HepG2 (cell line): ENCODE measurements around the gene C11orf68. TPM values are rescaled to one million over a fixed set of nuclear protein-coding genes. Genes with fewer than 3 reads are reported as not detected.

Experiments
- ADNP ChIP-seq: sonication (generic); formaldehyde crosslinking; IDR thresholded peaks from 2 replicates; pipeline ENCODE4 v1.4.0; 2020; ENCODE audit warnings: missing genetic modification reagents
- AKAP8 ChIP-seq: sonication (generic); formaldehyde crosslinking; IDR thresholded peaks from 2 replicates; pipeline ENCODE4 v1.5.1; 2020; ENCODE audit warnings: mild to moderate bottlenecking, missing genetic modification reagents
- ARID2 ChIP-seq: sonication (generic); formaldehyde crosslinking; IDR thresholded peaks from 2 replicates; pipeline ENCODE4 v1.8.1; 2022; ENCODE audit warnings: mild to moderate bottlenecking, missing genetic modification reagents, borderline replicate concordance
- DNMT3B ChIP-seq: conservative IDR thresholded peaks from 2 replicates; pipeline ENCODE4 v1.6.1; 2016; ENCODE audit warnings: missing biosample characterization, control low read depth
- EZH2 ChIP-seq: conservative IDR thresholded peaks from 2 replicates; pipeline ENCODE4 v1.6.1; 2012; ENCODE audit warnings: mild to moderate bottlenecking, low read depth, low read length, moderate library complexity
- FIP1L1 ChIP-seq: fragments of 200-400 bp; formaldehyde crosslinking; IDR thresholded peaks from 2 replicates; pipeline ENCODE4 v1.6.1; 2018; ENCODE audit warnings: low read depth, mild to moderate bottlenecking, low read length, moderate library complexity, borderline replicate concordance; ENCODE audit not compliant: insufficient read depth
- GATAD1 ChIP-seq: IDR thresholded peaks from 2 replicates; pipeline ENCODE4 v1.6.1; 2016; ENCODE audit warnings: missing genetic modification reagents, missing compliant biosample characterization
- GLI4 ChIP-seq: sonication (generic); formaldehyde crosslinking; IDR thresholded peaks from 2 replicates; pipeline ENCODE4 v1.5.1; 2020; ENCODE audit warnings: missing genetic modification reagents, mild to moderate bottlenecking, moderate library complexity, borderline replicate concordance
- JUN ChIP-seq: sonication (generic); formaldehyde crosslinking; IDR thresholded peaks from 2 replicates; pipeline ENCODE4 v1.4.0; 2020; ENCODE audit warnings: mild to moderate bottlenecking, missing genetic modification reagents
- MED13 ChIP-seq: sonication (generic); formaldehyde crosslinking; IDR thresholded peaks from 2 replicates; pipeline ENCODE4 v1.5.0; 2020; ENCODE audit warnings: missing genetic modification reagents
- RBM22 ChIP-seq: fragments of 200-400 bp; formaldehyde crosslinking; optimal IDR thresholded peaks from 2 replicates; pipeline ENCODE3; 2017; ENCODE audit warnings: mild to moderate bottlenecking, low read length, moderate library complexity
- SRF ChIP-seq: IDR thresholded peaks from 2 replicates; pipeline ENCODE4 v1.6.1; 2011; ENCODE audit warnings: mild to moderate bottlenecking, low read depth, low read length, moderate library complexity
- YEATS4 ChIP-seq: sonication (generic); formaldehyde crosslinking; IDR thresholded peaks from 2 replicates; pipeline ENCODE4 v1.4.0; 2020; ENCODE audit warnings: missing genetic modification reagents, borderline replicate concordance
- ZNF318 ChIP-seq: sonication (generic); formaldehyde crosslinking; IDR thresholded peaks from 2 replicates; pipeline ENCODE4 v1.4.0; 2020; ENCODE audit warnings: mild to moderate bottlenecking, missing genetic modification reagents
- ZNF331 ChIP-seq: sonication (generic); formaldehyde crosslinking; IDR thresholded peaks from 2 replicates; pipeline ENCODE4 v1.4.0; 2020; ENCODE audit warnings: missing genetic modification reagents
- ZNF430 ChIP-seq: sonication (generic); formaldehyde crosslinking; IDR thresholded peaks from 2 replicates; pipeline ENCODE4 v1.9.0; 2021; ENCODE audit warnings: mild to moderate bottlenecking, missing genetic modification reagents
- ZNF547 ChIP-seq: sonication (generic); formaldehyde crosslinking; IDR thresholded peaks from 2 replicates; pipeline ENCODE4 v1.5.1; 2020; ENCODE audit warnings: mild to moderate bottlenecking, missing genetic modification reagents
- ZNF710 ChIP-seq: sonication (generic); formaldehyde crosslinking; IDR thresholded peaks from 2 replicates; pipeline ENCODE4 v1.5.0; 2020; ENCODE audit warnings: mild to moderate bottlenecking, missing genetic modification reagents, borderline replicate concordance
- ZNF713 ChIP-seq: sonication (generic); formaldehyde crosslinking; IDR thresholded peaks from 2 replicates; pipeline ENCODE4 v1.4.0; 2020; ENCODE audit warnings: mild to moderate bottlenecking, missing genetic modification reagents
- ZSCAN9 ChIP-seq: IDR thresholded peaks from 2 replicates; pipeline ENCODE4 v1.6.1; 2016; ENCODE audit warnings: borderline replicate concordance
- polyA plus RNA-seq, 8 experiments: library from polyadenylated mRNA; depleted of rRNA in 3 of 8; stranded (reverse) in 7 of 8; unstranded in 1 of 8; fragments of >200 nt; fragmentation: Illumina TruSeq in 4 of 8; extraction: Trizol in 4 of 8; gene quantifications; 2 replicates each; pipeline versions ENCODE4 v1.2.1 to v1.2.3, GENCODE V29; 2011 to 2016; ENCODE audit warnings: low read depth in 4 of 8, missing spikeins in 1 of 8, mixed read lengths in 1 of 8; ENCODE audit not compliant: insufficient read depth in 1 of 8
- total RNA-seq, 5 experiments: library from RNA; depleted of rRNA; stranded (reverse); fragments of >200 nt; fragmentation: Illumina TruSeq; extraction: Trizol; gene quantifications; 2 replicates each; pipeline ENCODE4 v1.2.3, GENCODE V29; 2016; ENCODE audit warnings: low read depth in 1 of 5
- TF ChIP-seq, protein P1 (sequence below): sonication (generic); formaldehyde crosslinking; IDR thresholded peaks from 2 replicates; pipeline ENCODE4 v1.8.0; 2022; ENCODE audit warnings: mild to moderate bottlenecking, missing genetic modification reagents, moderate library complexity

Gene C11orf68
- total and polyA plus RNA-seq, 2 of the 13 experiments (the other 11 are each of a cell fraction or from before 2014, with no cell fraction given): 8.4 to 28.3 TPM

- TF ChIP-seq ZNF318 (CRISPR knock-in tag) (no peak), YEATS4 (CRISPR knock-in tag) (no peak), SRF (peak; percentile 60; the same call in 1 of the 2 replicates), ARID2 (no peak), ADNP (CRISPR knock-in tag) (no peak), DNMT3B (CRISPR knock-in tag) (no peak), AKAP8 (CRISPR knock-in tag) (no peak), EZH2 (no peak), ZNF547 (peak; percentile 57; the same call in 1 of the 2 replicates), JUN (peak; percentile 53; the same call in 1 of the 2 replicates), GATAD1 (CRISPR knock-in tag) (peak; percentile 76), FIP1L1 (no peak), ZNF713 (CRISPR knock-in tag) (no peak), MED13 (peak; percentile 74), ZNF710 (0 out of 2 replicates have a peak, but pooled peaks have one; percentile 34), GLI4 (0 out of 2 replicates have a peak, but pooled peaks have one; percentile 32), RBM22 (no peak), ZNF331 (peak; percentile 85), ZSCAN9 (CRISPR knock-in tag) (no peak), ZNF430 (no peak)
- TF ChIP-seq, protein P1, sequence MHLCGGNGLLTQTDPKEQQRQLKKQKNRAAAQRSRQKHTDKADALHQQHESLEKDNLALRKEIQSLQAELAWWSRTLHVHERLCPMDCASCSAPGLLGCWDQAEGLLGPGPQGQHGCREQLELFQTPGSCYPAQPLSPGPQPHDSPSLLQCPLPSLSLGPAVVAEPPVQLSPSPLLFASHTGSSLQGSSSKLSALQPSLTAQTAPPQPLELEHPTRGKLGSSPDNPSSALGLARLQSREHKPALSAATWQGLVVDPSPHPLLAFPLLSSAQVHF: no peak
These were observed 295 bp upstream of the C11orf68 start, which contains the start of gene DRAP1 (continued) for GRCh38 chr11:65919141-65919572.
